NCI-H69 (cell line): ENCODE results near the gene C9orf153.
"Not testable (repeated sequence)": the region's sequence is repeated elsewhere in the genome, so short reads cannot be mapped to it uniquely, and the experiment has no call there.

ENCODE experiments used
- DNase-seq: peaks from one replicate; lab custom pipeline; 2025; lab: John Stamatoyannopoulos, UW

The C9orf153 gene

DNA sequence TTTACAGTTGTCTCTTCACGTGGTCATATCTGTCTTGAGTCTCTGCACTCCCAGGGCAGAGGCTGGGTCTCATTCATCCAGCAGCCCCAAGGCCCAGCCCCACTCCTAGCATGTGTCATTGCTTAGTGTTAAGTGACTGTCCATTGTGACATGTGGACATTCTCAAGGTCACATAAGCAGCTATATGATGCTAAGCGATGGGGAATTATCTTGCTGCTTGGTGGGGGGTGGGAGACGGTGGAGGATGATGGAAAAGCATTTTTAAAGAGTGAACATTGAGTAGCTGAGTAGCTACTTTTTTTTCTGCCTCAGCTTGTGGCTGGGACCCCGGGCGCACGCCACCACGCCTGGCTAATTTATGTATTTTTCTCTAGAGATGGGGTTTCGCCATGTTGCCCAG, at the start of gene C9orf153:
TSS of gene C9orf153 (minus strand) at position 101 of the 400 bp plus-strand sequence. CDS start 30,054 bp downstream, outside the sequence.
- DNase-seq, result no peak

DNA sequence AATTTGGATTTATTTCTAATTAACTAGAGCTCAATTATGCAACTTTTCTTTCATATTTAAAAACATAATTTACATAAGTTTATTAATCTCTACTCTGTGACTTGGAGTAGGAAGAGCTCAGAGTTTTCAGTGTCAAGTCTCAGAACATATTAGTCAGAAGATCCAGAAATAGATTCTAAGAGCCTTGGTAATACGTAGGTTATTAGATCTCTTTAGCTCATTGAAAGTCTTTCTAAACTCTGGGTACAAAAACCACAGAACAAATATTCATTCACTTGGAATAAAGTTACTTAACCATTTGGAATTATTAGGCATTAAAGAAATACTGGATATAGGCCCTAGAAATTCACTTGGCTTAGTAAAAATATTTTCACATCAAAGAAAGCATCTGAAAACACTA, 49.2 kb upstream of the C9orf153 start:
- DNase-seq, result no peak

DNA sequence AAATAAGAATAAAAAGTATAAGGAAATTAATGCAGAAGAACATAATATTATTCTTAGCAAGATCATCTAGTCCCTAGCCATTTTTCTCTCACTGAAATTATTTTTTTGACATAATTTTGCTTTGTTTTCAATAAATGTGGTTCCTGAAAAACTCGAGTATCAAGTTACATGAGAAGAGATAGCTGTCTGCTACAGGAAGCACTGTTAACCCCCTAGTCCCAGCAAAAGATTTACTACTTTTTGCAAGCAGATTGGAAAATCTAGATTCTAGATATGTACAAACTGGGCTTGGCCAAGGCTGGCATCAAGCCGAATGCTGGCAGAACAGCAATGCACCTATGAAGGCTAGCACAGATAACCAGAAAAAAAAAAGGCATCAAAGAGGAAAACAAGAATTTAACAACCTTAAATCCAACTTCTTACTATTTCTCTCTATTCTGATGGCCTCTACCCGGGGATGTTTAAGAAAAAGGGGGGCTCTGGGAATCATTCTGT, 44.8 kb upstream of the C9orf153 start:
- DNase-seq, result no peak

DNA sequence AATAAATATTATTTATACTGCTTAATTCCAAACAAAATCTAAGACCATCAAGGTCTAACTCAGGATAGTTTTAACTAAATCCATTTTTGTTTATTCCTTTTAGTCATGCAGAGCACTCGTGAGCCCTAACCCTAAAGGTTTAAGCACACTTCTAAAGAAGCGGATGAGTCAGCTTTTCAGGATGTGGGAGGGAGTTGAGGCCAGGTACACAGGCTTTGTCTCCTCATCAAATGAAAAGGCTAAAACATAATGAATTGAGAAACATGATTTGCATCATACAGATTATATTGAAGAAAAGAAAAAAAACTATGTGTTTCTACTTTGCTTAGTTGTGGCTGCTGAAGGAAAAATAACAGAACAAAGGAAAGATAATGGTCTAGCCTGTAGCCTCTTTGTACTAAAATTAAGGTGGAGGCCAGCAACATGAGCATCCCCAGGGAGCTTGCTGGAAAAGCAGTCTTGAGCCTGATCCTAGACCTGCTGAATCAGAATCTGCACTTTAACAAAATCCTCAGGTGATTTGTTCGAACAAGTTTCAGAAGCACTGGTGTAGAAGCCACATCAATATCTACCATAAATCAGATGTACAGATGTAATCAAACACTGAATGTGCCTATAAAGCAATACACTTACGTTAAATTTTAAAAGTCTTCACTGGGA, 44.0 kb upstream of the C9orf153 start:
- peak; percentile 13 for DNase-seq

DNA sequence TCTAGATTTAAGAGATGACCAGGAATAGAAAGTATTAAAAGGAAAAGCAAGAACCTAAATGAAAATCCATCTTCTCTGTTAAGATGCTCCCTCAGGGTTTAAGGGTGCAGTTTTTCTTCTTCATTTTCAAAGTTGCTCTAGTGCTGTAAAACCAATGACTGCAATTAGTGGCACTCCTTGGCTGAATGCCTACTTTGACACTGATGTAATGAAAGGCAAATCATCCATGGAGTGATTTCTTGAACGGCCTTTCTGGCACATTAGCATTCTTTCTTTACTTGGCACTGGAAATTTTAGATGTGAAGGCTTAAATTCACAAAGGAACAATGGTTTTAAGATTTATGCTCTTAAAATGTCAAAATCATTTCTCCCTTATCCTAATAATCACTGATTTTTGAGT, 42.2 kb upstream of the C9orf153 start:
- DNase-seq, result no peak

DNA sequence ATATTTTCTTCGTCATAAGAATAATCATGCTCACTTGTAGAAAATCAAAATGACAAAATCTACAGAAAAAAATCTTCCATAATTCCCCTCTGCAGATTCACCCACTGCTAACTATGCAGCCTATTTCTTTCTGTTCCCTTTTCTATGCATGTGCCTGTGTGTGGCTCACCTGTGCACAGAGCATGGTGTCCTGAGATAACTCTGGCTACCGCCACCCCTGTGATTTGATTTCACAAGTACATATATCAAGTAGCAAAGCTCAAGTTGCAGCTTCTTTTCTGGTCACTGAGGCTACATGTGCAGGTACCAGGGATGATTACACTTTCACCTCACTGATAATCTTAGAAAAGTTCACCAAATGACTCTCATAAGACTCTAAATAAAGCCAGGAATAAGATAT, 41.2 kb upstream of the C9orf153 start:
- no peak for DNase-seq

DNA sequence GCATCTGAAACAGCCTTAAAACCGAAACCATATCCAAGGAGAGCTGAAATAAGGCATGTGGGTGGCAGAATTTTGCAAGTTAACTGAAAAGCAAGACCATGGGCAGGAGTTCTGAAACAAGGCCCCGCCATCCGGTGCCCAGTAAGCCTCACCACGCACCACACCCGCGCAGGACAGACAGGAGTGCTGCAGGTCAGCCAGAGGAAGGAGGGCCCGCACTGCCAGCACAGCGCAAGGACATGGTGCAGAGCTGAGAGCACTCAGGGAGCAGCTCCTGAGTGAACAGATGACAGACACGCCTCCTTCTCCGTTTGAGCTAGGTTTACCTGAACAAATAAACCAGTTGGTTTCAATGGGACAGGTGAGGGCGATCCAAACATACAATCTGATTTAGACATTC, 39.4 kb upstream of the C9orf153 start:
- DNase-seq, result no peak

DNA sequence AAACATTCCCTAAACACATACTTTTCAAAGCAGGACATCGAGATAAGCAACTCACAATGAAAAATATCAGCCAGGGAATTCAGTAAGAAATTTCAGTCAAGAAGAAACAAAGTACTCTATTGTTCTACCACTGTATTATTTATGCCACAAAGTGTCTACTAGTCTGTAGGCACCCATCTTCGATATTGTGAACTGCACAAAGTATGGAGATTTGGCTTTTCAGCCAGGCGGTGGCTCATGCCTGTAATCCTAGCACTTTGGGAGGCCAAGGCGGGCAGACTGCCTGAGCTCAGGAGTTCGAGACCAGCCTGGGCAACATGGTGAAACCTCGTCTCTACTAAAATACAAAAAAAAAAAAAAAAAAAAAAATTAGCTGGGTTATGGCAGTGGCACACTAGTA, 30.9 kb upstream of the C9orf153 start:
- DNase-seq, result not testable (repeated sequence)

DNA sequence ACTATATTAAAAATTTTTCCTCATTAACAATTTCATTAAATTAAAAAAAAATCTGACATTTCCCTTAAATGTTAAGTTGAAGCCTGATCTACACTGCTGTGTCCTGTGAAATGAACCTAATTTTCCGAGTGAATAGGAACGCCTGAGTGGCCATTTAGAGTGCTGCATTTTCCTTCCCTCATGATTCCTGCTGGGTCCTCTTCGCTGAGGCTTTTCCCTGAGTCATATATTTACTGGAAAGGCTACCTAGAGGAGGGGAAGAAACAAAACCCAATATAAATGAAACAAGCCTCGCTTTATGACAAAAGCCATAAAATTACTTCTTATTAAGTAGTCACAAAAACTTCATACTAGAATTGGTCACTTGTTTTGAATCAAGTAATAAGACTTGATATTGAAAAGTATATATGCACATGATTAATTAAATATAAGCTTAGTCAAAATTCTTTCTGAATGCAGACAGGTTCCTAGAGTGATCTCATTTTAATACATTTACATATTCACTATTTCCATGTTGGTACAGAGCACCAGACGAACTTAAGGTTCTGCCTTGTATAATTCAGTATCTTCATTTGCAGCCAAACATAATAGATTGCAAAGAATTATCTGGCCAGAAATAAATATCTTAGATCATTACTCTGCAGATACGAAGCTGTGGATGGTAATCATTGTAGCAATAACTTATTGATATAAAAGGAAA, 29.2 kb upstream of the C9orf153 start:
- DNase-seq, result no peak

DNA sequence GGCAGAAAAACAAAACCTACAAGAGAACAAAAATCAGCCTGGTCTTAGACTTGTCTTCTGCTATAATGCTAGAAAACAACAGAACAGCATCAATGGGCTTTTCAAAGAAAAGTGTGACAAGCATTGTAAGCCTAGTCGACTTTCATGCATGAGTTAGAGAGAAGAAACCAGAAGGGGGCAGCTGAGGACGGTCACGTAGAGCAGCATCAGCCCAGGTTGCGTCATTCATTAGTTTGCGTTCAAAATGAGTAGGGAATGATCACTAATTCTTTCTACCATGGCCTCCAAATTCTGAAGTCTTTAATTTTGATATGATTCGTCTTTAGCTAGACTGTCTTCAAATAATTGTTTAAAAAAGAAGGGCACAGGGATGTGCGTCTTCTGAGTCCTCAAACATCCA, 27.6 kb upstream of the C9orf153 start:
- DNase-seq, result peak; percentile 29

DNA sequence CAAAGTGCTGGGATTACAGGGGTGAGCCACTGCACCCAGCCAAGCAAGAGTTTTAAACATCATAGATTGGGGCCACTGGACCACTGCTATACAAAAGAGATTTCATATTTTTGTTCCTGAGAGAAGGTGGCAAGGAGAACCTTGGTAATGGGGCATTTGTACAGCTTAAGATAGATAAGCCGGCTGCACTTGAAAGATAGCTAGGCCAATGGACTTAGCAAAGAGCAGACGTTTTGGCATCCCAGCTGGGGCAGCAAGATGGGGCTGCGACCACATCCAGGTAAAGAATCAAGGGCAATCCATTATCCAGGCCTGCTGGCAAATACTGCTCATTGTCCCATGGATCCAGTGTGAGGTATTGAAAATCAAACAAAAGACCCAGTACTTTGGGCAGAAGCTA, 26.8 kb upstream of the C9orf153 start:
- DNase-seq, result no peak

DNA sequence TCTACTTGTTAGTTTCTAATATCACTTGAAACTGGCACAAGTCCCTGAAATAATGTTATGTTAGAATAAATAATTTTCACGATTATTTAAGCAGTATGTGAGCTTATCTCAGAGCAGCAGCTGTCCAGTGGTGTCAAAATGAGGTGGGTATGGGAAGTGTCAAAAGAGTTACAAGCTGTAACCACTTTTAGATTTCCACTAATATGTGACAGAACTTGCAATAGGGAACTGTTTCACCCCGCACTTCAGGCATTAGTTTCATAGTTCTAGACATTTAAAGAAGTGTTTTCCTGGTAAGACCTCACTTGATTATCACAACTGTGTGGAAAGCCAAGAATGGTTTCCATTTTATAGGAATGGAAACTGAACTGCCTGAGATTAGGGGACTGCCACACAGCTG, 25.8 kb upstream of the C9orf153 start:
- no peak for DNase-seq

DNA sequence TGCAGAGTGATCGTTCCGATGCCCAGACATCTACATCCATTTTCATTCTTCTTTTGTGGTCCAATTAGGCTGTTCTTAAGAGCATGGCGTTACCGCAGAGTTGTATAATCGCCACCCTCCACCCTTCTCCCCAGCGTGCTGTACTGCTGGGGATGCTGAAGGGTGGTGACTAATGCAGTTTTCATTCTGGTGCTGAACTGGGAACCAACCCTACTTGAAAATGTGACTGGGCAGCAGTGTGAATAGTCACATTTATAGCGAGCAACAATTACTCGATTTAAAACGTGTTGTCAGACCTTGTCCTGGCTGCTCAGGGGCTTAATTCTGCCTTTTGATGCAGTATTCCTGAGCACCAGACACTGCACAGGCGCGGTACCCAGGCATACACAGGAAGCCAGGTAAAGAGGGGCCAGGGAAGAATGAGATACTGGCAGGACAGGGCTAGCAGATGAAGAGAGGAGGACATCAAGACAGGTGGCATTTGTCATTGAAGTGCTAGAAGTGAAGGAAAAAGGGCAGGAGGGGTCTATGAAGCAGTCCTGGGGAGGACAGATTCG, 23.6 kb upstream of the C9orf153 start:
- DNase-seq, result no peak

DNA sequence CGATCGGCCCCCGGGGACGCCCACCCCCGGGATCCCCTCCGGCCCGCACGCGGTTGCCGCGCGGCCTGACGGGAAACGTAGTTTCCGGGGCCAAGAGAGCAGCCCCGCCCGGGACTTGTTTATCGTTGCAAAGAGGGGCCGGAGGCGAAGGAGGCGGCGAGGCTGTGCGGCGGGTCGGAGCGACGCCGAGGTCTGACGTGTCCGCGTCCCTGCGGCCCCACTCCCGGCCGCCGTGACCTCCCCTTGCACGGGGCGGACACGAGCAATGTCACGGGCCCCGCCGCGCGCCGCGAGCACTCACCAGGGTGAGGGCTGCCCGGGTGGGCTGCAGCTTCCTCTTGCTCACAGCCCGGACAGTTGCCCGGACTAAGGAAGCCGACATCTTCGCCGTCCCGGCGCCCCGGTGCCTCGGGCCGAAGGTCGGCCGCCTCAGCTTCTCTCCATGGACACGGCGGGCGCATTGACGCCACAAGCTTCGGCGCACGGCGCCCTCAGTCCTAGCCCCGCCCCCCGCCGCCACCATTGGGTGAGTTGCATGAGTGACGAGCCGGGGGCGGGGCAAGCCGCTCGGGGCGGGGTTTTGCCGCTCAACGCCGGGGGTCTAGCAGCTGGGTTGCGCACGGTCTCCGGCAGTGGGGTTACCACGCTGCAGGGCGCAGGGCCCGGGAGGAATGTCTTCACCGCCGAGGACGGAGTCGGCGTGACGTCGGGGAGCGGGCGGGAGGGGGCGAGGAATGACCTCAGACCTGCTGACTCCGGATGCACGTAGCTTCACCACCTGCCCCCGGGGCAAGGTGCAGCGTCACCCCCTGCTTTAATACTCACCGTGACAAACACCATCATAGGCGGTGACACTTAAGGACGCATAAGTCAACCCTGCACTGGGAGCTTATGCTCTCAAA, 22.9 kb upstream of the C9orf153 start, which contains the start of gene ISCA1:
TSS of gene ISCA1 (minus strand) at position 462 of the 902 bp plus-strand sequence. CDS start at position 382, 80 bp downstream.
- peak; percentile 98 for DNase-seq

DNA sequence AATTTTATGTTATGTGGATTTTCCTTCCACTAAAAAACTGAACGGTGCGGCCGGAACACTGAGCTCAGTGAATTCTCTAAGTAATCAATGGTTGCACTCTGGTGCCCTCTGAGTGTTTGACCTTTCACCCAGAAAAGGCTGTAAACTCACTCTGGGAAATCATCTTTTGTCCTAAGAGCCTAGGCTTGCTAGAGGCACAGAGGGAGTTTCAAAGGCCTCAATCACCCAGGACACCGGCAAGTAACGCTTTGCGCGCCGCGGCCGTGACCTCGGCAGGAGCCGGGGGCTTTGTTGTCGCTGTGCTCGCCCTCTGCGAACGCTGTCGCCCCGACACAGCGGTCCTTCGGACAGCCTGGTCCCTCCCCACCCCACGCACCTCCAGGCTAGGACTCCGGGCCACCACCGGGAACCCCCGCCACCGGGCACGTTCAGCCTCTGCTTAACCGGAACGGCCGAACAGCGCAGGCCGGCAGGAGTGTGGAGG, 22.2 kb upstream of the C9orf153 start:
- DNase-seq, result no peak

DNA sequence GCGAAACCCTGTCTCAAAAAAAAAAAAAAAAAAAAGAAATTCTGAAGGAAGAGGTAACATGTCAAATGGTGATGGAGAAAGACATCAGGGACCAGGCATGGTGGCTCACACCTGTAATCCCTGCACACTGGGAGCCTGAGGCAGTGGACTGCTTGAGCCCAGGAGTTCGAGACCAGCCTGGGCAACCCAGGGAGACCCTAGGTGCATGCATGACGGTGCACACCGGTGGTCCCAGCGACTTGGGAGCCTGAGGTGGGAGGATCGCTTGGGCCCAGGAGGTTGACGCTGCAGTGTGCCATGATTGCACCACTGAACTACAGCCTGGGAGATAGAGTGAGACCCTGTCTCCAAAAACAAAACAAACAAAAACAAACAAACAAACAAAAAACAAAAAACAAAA, 21.1 kb upstream of the C9orf153 start:
- DNase-seq, result no peak

DNA sequence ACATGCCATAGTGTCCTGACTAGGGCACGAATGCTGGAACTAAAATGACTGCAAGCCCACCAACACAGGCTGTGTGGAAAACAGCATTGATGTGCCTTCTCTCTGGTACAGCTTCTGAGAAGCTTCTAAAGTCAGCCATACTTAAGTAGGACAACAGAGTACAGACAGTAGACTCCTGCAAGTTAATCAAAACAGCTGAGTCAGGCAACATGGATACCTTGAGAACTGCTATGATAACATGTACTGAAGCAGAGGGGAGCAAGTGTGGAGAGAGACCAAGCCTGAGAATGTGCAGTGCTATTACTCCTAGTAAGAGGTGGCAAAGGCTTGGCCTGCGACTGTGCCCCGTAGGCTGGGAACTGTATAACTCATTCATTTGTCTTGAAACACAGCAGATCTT, 20.4 kb upstream of the C9orf153 start:
- DNase-seq, result no peak

DNA sequence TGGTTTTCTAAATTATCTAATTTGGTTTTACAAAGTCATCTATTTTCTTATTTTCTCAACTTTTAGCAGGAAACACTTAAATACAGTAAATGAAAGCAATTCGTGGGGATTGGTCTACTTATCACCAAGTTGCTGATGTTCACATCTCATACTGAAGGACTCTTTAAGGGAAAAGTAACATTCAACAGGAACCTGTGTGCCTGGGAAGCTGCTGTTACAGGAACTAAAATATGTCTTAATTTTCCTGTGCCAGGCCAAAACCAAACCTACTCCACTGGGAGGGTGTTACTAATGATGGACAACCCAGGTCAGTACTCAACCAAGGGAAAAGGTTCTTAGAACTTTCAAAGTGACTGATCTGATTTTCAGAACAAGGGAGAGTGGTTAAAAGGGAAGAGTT, 17.6 kb upstream of the C9orf153 start:
- no peak for DNase-seq

DNA sequence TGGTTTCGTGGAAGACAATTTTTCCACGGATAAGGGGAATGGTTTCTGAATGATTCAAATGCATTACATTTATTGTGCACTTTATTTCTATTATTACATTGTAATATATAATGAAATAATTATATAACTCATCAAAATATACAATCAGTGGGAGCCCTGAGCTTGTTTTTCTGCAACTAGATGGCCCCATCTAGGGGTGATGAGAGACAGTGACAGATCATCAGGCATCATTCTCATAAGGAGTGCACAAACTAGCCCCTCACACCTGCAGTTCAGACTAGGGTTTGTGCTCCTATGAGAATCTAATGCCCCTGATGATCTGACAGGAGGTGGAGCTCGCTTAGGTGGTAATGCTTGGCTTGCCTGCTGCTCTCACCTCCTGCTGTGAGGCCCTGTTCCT, 16.5 kb upstream of the C9orf153 start:
- DNase-seq, result peak; percentile 27

DNA sequence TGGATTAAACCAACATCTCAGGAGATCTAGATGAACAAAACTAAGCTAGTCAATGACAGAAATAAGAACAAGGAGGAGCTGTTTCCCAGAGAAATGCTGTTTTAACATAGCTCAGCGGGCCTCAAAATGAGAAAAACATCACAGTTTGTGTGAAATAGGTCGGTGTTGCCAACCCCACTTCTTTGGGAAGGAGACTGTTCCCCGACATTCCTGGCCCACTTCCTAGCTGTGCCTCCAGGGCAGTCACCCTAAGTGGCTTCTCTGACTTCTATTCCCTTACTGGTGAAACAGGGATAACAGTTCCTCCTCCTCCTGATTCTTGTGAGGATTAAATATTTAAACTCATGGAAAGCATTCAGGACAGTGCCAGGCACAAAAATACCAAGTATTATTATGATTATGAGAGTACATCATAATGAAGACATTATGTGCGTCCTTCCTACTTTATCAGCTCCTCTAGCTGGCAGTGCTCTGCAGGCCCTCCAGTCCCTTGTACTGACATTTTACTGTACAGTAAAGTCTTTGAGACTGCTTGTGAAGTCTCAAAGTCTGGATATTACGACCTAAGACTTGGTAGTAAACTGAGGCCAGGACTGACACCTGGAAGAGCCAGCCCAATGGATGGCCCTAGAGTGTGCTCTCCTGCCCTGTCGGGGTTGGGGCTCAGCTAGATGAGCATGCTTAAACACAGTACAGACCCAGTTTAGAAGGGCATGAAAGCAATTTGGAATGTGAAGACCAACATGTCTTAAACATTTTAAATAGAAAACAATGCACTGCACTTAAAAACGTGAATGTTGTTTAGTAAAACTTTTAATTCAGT, 15.6 kb upstream of the C9orf153 start:
- DNase-seq, result no peak

DNA sequence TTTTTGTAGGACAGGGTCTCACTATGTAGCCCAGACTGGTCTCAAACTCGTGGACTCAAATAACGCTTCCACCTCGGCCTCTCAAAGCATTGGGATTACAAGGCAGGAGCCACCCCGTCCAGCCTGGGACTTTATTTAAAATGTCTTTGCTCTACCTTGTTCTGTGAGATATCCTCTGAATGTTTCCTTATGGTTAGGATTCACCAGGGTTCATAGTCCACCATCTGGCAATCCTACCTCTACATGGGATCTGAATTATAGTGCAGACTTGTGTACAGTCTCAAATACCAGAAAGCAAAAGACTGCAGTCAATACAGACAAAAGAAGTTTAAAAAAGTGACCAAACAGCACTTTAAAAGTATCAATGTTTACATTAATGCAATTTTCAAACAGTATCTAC, 12.8 kb upstream of the C9orf153 start:
- no peak for DNase-seq
